HG03460 (cell line): ENCODE data around the gene CELA2B.
"Not testable (repeated sequence)": the region's sequence is repeated elsewhere in the genome, so short reads cannot be mapped to it uniquely, and the experiment has no call there.

Experiments
- ATAC-seq: cut with Tn5 transposase; IDR thresholded peaks from one replicate; pipeline ENCODE4 v1.9.1; 2021; ENCODE audit not compliant: unreplicated experiment

The CELA2B gene

DNA sequence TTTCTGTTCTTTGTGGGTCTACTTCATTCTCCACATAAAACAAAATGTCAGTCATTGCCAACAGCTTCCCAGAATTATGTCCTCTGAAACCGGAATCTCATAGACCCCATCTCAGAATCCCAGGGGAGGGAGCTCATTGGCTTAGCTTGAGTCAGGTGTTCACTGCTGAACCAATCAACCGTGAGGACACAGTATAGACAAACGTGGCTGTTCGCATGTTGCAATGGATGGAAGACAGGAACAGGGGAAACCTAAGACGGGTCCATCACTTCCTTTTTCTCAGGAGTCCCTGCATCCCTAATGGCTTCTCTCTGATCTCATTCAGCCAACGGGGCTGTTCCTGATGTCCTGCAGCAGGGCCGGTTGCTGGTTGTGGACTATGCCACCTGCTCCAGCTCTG lies 10.2 kb upstream of the CELA2B start:
- no peak for ATAC-seq

DNA sequence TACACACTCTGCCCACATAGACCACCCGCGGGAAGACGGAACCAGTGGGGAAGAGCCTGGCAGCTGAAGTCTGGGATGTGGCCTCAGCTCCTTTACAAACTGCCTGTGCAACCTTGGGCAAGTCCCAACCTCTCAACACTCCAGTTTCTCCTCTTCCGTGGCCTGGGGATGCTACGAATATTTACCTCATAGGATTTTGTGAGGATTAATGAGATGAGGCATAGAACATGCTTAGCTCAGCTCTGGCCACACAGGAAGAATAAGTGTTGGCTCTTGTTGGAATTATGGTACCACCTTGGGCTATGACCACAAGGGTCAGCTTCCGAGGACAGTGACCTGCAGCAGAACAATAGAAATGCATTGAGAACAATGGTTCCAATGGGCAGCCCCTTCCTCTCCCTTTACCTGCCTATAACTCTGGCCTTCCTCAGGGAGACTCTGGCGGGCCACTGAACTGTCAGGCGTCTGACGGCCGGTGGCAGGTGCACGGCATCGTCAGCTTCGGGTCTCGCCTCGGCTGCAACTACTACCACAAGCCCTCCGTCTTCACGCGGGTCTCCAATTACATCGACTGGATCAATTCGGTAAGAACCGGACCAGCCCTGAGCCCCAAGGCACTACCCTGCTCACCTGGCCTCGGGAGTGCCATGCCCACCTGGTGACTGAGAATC lies 8.8 kb upstream of the CELA2B start:
- ATAC-seq, result not testable (repeated sequence)

DNA sequence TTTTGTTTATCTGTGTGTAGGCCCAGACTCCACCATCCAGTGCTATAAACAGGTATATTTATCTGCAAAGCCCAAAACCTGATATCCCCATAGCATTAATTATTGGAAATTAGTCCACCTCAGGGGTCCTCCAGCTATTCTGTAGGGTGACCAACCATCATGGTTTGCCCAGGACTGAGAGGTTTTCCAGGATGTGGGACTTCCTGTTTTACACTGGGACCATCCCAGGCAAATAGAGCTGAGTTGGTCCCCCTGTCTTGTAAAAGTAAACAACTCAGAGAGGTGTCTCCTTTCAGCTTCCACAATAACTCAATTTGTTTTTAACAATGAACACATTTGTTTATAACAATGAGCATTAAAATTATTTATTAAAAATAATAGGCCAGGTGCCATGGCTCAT lies 7.8 kb upstream of the CELA2B start:
- no peak for ATAC-seq

DNA sequence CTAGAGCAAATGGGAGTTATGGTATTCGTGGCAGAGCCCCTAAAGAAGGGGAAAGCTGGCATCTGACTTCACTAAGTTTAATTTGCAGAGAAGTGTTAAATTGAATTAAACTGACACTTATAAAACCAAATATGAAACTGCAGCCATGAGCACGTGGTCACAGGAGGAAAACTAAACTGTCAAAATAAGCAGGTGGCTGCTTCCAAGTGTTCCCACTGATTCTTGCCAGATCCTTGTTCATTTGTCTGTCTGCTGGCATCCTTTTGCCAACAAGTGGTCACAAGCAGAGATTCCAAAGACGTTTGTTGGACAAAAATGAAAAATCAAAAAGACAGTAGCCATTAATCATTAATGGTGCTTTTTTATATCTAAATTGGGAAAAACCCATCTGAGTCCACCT lies 6.5 kb upstream of the CELA2B start:
- ATAC-seq, result no peak

DNA sequence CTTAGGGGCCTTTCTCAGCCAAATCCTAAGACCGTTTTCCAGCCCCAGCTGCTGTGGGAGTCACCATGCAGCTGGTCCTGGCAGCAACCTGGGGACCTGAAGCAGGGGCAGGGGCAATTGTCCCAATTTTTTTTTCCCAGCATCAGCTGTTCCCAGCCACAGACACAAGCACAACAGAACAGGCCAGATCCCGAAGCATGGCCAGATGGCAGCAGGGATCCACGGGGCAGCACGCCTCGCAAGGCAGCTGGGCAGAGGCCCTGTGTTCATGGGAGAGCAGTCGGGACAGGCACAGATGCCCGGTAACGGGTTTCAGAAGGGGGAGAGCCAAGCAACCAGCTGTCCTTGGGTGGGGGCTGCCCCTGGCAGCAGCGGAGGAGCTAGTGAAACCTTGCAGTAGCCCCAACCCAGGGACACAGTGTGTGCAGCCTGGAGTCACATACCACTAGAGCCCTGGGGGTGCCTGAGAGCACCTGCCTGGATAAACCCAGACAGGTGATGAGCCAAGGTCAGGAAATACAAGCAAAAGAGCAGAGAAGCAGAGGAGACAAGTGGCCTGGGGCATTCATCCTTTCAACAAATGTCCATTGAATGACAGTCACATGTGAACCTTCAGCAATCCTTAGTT lies 6.0 kb upstream of the CELA2B start:
- not testable (repeated sequence) for ATAC-seq

DNA sequence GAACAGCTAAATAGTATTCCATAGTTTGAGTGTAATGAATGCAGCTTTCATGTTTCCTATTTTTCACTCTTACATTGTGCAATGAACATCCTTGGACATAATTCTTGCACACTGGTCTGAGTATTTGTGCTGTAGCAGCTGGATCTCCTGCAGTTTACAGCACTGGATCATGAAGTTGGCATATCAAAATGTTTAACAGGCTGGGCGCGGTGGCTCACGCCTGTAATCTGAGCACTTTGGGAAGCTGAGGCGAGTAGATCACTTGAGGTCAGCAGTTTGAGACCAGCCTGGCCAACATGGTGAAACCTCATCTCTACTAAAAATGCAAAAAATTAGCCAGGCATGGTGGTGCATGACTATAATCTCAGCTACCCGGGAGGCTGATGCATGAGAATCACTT lies 4.8 kb upstream of the CELA2B start:
- not testable (repeated sequence) for ATAC-seq

DNA sequence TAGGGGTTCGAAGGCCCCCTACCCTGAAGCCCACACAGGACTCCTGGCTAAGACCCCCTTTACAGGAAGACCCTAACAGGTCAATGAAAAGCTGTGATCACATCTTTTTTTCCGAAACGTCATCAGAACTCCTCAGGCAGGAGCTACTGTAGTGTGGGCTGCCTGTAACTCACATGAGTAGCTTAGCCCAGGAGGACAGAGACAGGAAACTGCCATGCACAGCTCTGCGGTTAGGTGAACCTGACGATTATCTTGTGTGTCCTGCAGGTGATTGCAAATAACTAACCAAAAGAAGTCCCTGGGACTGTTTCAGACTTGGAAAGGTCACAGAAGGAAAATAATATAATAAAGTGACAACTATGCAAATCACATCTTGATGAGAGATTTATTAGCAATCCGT lies 4.2 kb upstream of the CELA2B start:
- ATAC-seq, result not testable (repeated sequence)

DNA sequence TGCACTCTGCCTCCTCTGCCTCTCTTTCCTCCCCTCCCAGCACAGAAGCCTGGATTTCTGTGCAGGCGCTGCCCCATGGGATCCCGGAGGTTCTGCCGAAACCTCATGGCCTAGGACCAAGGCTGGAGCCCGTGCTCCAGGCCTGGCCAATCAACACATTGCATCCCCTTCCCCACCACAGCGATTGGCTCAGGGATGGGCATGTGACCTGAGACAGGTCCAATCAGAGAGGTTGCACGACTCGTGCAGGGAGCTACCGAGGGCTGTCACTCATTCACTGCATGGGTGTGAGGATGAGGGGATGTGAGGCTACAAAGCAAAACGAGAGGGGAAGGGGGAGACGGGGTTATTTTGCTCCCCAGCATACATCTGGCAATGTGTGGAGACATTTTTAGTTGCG lies 3.3 kb upstream of the CELA2B start:
- ATAC-seq, result no peak

DNA sequence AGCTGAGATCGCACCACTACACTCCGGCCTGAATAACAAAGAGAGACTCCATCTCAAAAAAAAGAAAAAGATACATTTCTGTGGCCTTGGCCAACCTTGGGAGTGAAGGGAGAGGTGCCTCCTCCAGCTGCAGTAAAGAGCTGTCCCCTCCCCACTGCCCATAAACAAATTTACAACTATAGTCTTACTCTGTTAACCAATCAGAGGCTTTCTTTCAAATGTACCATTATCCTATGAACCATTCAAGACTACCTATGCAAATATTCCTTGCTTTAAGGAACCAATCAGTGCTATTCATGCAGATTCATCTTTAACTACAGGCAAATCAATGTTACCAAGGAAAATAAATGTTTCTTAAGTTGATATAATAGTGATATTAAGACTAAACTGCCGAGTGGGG lies 1.0 kb downstream of the CELA2B start:
- no peak for ATAC-seq

DNA sequence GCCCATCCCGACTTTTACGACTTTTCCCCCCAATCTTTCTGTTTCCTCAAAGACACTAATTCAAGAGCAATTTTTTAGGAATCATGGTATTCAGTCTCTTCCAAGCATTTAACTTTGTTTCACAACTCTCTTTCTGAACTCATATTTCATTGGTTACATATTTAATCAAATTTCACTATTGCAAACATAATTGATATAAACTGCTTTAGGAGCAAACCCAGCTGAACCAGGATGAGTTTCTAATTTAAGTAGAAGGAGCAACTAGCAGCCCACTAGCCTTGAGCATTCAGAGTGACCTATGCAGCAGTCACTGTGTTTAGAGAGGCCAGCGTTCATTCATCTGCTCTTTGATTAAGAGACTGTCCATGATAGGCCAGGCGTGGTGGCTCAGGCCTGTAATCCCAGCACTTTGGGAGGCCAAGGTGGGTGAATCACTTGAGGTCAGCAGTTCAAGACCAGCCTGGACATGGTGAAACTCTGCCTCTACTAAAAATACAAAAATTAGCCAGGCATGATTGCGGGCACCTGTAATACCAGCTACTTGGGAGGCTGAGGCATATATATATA lies 1.8 kb downstream of the CELA2B start:
- ATAC-seq, result no peak

DNA sequence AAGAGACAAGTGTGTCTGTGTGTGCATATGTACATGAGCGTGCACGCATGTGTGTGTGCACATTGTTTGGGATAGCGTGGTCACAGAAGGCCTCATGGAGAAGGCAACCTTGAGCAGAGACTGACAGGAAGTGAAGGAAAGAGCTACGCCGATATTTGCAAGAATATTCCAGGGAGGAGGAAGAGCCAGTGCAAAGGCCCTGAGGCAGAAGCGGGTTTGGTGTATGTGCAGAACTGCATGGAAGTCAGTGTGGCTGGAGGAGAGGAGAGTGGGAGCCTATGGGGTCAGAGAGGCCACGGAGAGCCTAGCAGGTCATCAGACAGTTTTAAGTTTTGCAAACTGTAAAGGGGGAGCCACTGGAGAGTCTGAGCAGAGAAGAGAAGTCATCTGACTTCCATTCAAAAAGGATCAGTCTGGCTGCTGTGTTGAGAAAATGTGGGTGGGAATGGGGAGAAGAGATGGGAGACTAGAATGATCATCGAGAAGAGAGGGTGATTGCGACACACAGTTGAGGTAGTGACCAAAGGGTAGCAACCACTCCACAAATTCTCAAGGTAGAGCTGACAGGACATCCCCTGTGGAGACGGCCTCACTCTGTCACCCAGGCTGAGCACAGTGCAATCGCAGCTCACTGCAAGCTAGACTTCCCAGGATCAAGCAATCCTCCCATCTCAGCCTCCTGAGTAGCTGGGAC lies 3.9 kb downstream of the CELA2B start:
- ATAC-seq, result no peak

DNA sequence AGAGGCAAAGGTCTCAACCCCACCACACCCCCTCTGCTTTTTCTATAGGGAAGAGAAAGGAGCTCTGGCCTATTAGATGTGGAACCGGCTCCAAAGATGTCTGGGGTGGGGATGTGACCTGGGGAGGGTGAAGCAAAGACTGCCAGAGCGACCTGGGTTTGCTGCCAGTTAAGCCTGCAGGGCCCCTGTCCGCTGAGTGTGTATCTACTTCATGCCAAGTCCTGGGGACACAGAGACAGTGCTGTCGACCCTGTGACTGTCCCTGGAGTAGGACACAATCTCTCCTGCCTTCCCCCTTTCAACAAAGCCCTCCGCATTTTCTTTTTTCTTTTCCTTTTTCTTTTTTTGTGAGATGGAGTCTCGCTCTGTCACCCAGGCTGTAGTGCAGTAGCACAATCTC lies 6.6 kb downstream of the CELA2B start:
- not testable (repeated sequence) for ATAC-seq

DNA sequence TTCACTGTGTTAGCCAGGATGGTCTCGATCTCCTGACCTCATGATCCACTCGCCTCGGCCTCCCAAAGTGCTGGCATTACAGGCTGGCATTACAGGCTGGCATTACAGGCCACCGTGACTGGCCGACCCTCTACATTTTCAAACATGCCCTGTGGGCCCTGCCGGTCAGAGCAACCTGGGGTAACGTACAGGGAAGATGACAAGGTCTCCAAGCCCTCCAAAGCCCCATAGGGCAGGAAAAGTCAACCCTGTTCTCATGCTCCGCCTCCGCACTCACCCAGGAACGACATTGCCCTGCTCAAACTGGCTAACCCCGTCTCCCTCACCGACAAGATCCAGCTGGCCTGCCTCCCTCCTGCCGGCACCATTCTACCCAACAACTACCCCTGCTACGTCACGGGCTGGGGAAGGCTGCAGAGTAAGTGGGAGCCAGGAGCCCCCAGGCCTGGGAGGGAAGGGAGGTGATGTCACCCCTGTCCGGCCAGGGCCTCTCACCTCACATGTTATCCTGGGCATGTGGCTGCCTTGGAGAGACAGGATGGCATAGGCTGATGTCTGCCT lies 7.2 kb downstream of the CELA2B start:
- not testable (repeated sequence) for ATAC-seq

DNA sequence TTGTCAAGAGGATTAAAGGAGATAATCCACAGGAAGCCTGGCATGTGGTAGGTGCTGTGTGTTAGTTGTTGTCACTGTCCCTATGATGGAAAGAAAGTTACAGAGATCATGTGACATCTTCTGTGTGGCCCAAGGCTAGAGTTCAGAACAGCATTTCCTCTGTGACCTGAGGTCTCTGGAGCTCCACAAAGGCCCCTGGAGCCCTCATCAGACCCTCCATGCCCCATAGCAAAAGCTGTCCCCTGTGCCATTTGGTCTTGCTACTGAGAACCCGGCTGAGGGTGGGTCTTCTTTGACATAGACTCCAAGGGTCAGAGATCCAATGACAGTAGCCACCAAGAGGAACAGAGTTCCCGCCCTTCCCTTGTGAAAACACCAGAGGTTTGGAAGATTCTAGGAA lies 8.1 kb downstream of the CELA2B start:
- no peak for ATAC-seq

DNA sequence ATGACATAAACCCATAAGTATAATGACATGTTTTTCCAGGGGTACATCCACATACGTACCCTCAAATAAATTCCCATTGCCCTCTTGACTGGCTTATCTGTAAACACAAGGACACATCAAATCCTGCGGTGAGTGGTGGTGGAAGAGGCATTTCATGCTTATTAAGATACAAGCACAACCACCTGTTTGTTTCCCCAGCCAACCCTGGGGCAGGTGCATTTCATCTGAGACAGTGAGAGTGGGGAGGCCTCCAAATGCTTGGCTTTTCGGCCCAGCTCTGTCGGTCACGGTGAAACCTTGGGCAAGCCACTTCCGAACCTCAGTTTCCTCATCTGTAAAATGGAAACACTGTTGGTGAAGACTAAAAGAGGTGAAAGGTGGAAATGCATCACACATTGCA lies 8.5 kb downstream of the CELA2B start:
- ATAC-seq, result not testable (repeated sequence)

DNA sequence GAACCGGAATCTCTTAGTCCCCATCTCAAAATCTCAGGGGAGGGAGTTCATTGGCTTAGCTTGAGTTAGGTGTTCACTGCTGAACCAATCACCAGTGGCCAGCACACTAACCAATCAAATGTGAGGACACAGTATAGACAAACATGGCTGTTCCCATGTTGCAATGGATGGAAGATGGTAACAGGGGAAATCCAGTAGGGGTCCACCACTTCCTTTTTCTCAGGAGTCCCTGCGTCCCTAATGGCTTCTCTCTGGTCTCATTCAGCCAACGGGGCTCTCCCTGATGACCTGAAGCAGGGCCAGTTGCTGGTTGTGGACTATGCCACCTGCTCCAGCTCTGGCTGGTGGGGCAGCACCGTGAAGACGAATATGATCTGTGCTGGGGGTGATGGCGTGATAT lies 9.7 kb downstream of the CELA2B start:
- no peak for ATAC-seq

DNA sequence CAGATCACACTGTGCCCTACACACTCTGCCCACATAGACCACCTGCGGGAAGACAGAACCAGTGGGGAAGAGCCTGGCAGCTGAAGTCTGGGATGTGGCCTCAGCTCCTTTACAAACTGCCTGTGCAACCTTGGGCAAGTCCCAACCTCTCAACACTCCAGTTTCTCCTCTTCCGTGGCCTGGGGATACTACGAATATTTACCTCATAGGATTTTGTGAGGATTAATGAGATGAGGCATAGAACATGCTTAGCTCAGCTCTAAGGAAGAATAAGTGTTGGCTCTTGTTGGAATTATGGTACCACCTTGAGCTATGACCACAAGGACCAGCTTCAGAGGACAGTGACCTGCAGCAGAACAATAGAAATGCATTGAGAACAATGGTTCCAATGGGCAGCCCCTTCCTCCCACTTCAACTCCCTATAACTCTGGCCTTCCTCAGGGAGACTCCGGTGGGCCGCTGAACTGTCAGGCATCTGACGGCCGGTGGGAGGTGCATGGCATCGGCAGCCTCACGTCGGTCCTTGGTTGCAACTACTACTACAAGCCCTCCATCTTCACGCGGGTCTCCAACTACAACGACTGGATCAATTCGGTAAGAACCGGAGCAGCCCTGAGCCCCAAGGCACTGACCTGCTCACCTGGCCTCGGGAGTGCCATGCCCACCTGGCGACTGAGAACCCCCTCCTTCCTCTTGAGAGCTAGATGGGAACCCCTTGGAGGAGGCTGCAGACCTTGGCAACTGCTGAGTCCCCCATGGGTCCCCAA lies 11.1 kb downstream of the CELA2B start:
- ATAC-seq, result not testable (repeated sequence)

DNA sequence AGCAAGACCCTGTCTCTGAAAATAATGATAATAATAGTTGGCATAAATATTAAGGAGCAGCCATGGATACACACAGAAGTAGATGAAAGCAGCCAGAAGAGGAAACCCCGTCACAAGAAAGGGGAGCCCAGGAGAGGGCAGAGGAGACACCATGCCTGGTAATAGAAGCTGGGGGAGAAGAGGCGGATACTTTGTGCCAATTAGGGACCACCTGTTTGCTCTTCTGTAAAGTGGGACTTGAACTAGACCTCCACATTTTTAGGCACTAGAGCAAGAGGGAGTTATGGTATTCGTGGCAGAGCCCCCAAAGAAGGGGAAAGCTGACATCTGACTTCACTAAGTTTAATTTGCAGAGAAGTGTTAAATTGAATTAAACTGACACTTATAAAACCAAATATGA lies 12.5 kb downstream of the CELA2B start:
- no peak for ATAC-seq

DNA sequence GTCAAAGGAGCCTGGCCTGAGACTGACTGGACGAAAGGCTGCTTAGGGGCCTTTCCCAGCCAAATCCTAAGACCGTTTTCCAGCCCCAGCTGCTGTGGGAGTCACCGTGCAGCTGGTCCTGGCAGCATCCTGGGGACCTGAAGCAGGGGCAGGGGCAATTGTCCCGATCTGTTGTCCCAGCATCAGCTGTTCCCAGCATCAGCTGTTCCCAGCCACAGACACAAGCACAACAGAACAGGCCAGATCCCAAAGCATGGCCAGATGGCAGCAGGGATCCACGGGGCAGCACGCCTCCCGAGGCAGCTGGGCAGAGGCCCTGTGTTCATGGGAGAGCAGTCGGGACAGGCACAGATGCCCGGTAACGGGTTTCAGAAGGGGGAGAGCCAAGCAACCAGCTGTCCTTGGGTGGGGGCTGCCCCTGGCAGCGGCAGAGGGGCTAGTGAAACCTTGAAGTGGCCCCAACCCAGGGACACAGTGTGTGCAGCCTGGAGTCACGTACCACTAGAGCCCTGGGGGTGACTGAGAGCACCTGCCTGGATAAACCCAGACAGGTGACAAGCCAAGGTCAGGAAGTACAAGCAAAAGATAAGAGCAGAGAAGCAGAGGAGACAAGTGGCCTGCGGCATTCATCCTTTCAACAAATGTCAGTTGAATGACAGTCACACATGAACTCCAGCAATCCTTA lies 13.3 kb downstream of the CELA2B start:
- ATAC-seq, result no peak

DNA sequence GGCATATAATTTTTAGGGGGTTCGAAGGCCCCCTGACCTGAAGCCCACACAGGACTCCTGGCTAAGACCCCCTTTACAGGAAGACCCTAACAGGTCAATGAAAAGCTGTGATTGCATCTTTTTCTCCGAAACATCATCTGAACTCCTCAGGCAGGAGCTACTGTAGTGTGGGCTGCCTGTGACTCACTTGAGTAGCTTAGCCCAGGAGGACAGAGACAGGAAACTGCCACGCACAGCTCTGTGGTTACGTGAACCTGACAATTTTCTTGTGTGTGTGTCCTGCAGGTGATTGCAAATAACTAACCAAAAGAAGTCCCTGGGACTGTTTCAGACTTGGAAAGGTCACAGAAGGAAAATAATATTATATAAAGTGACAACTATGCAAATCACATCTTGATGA lies 15.1 kb downstream of the CELA2B start:
- not testable (repeated sequence) for ATAC-seq
